Activated CD8-positive, alpha-beta T cell treated with anti-CD3 and anti-CD28 coated beads for 36 hours (primary cell): Measurements from ENCODE around the gene EDARADD. TPM values are rescaled to one million over a fixed set of nuclear protein-coding genes. Genes with fewer than 3 reads are reported as not detected.

ENCODE experiments used
- ATAC-seq: fragments of 200-7000 bp; cut with Tn5 transposase; one replicate; pipeline ENCODE4 v1.10.0; 2021; ENCODE audit warnings: mild to moderate bottlenecking, moderate library complexity
- CTCF ChIA-PET: fragments of 350-600 bp; sonication (Branson Sonifier 250); formaldehyde crosslinking; loops from one replicate; lab custom pipeline; 2021; ENCODE audit warnings: antibody characterized with exemption; lab: Charles Lee
- POLR2A ChIA-PET: fragments of 350-600 bp; sonication (Branson Sonifier 250); formaldehyde crosslinking; loops from one replicate; lab custom pipeline; 2021; ENCODE audit warnings: antibody characterized with exemption; lab: Charles Lee
- DNase-seq: peaks from one replicate; pipeline ENCODE4 v3.0.0-alpha.2; 2020
- H3K27ac Mint-ChIP-seq: one replicate; pipeline ENCODE4 v1.8.0; 2021; ENCODE audit warnings: mild to moderate bottlenecking, mixed read lengths
- H3K27me3 Mint-ChIP-seq: one replicate; pipeline ENCODE4 v1.8.0; 2021; ENCODE audit warnings: mixed read lengths
- H3K36me3 Mint-ChIP-seq: one replicate; pipeline ENCODE4 v1.8.0; 2021; ENCODE audit warnings: low read depth, mixed read lengths
- H3K4me1 Mint-ChIP-seq: one replicate; pipeline ENCODE4 v1.8.0; 2021; ENCODE audit warnings: low read depth, mixed read lengths
- H3K4me3 Mint-ChIP-seq: one replicate; pipeline ENCODE4 v1.8.0; 2021; ENCODE audit warnings: mild to moderate bottlenecking, moderate library complexity, mixed read lengths
- H3K9me3 Mint-ChIP-seq: one replicate; pipeline ENCODE4 v1.8.0; 2021; ENCODE audit warnings: mixed read lengths
- intact Hi-C: fragments of 100-400 bp; cut with micrococcal nuclease; formaldehyde crosslinking; loops from one replicate; pipeline ENCODE4 v1.10.0; 2022
- total RNA-seq, 2 experiments: library from RNA; stranded (reverse); gene quantifications; one replicate each; pipeline ENCODE4 v1.2.3, GENCODE V29; 2021
- TF ChIP-seq, protein P1 (sequence below): fragments of 200-600 bp; IDR thresholded peaks from one replicate; pipeline ENCODE4 v1.8.0; 2022; ENCODE audit warnings: antibody characterized with exemption, mild to moderate bottlenecking

Gene EDARADD
- total RNA-seq, 2 experiments from 2014 or later: 1.7 to 3.0 TPM

- CTCF ChIA-PET: no interaction called here
These were observed 120.8 kb downstream of the EDARADD start for GRCh38 chr1:236514703-236515442.

GRCh38 chr1:236515443-236515958 lies 121.4 kb downstream of the EDARADD start:
- Mint-ChIP-seq H3K27ac (no peak overlapping the region), H3K9me3 (no peaks in the 10 kb centered on the region), H3K36me3 (no peaks in the 10 kb centered on the region), H3K27me3 (no peaks in the 10 kb centered on the region), H3K4me3 (no peak overlapping the region), H3K4me1 (peaks cover 9% of the 10 kb centered on the region)
- intact Hi-C loops: no loop called here
- ATAC-seq: no peak
- TF ChIP-seq, protein P1, sequence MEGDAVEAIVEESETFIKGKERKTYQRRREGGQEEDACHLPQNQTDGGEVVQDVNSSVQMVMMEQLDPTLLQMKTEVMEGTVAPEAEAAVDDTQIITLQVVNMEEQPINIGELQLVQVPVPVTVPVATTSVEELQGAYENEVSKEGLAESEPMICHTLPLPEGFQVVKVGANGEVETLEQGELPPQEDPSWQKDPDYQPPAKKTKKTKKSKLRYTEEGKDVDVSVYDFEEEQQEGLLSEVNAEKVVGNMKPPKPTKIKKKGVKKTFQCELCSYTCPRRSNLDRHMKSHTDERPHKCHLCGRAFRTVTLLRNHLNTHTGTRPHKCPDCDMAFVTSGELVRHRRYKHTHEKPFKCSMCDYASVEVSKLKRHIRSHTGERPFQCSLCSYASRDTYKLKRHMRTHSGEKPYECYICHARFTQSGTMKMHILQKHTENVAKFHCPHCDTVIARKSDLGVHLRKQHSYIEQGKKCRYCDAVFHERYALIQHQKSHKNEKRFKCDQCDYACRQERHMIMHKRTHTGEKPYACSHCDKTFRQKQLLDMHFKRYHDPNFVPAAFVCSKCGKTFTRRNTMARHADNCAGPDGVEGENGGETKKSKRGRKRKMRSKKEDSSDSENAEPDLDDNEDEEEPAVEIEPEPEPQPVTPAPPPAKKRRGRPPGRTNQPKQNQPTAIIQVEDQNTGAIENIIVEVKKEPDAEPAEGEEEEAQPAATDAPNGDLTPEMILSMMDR: no peak
- DNase-seq: no peak
- ChIA-PET CTCF (no interaction called here), POLR2A (interaction anchor here (1.2 kb wide), 1 partner anchor 15 kb away, joined by 3 read pairs; no protein-coding TSS in a partner anchor)

More at GRCh38 chr1:236514703-236515442, 120.8 kb downstream of the EDARADD start:
- DNase-seq (no peak), ATAC-seq (no peak)
- no peaks in the 10 kb centered on the region for H3K36me3 Mint-ChIP-seq
- no peaks in the 10 kb centered on the region for H3K27me3 Mint-ChIP-seq
- no peaks in the 10 kb centered on the region for H3K9me3 Mint-ChIP-seq
- POLR2A ChIA-PET: interaction anchor here (1.2 kb wide), 1 partner anchor 15 kb away, joined by 3 read pairs; no protein-coding TSS in a partner anchor
- H3K4me3 Mint-ChIP-seq: no peak overlapping the region
- intact Hi-C loops: no loop called here
- TF ChIP-seq, protein P1: no peak
- peaks cover 9% of the 10 kb centered on the region for H3K4me1 Mint-ChIP-seq
- no peak overlapping the region for H3K27ac Mint-ChIP-seq

- ATAC-seq: peak; percentile 49
- Mint-ChIP-seq H3K27ac (peak overlapping the region; percentile 6), H3K27me3 (no peaks in the 10 kb centered on the region), H3K9me3 (no peaks in the 10 kb centered on the region), H3K4me3 (peak overlapping the region; percentile 22), H3K36me3 (no peaks in the 10 kb centered on the region), H3K4me1 (peaks cover 9% of the 10 kb centered on the region)
- POLR2A ChIA-PET: interaction anchor here (0.6 to 1.0 kb wide), 2 partner anchors 8 to 17 kb away, joined by 3 read pairs; no protein-coding TSS in a partner anchor
- CTCF ChIA-PET: interaction anchor here (0.6 to 0.8 kb wide), 2 partner anchors 14 kb away, joined by 3 read pairs; no protein-coding TSS in a partner anchor
- DNase-seq: no peak
- intact Hi-C loops: no loop called here
- TF ChIP-seq, protein P1: no peak
These were observed 123.0 kb downstream of the EDARADD start for GRCh38 chr1:236516929-236517704.

GRCh38 chr1:236518322-236518721 lies 124.2 kb downstream of the EDARADD start:
- no peaks in the 10 kb centered on the region for H3K9me3 Mint-ChIP-seq
- no peaks in the 10 kb centered on the region for H3K36me3 Mint-ChIP-seq
- POLR2A ChIA-PET: no interaction called here
- TF ChIP-seq, protein P1: no peak
- CTCF ChIA-PET: no interaction called here
- ATAC-seq (no peak), DNase-seq (no peak)
- no peak overlapping the region for H3K4me3 Mint-ChIP-seq
- H3K27me3 Mint-ChIP-seq: no peaks in the 10 kb centered on the region
- intact Hi-C loops: no loop called here
- H3K4me1 Mint-ChIP-seq: peaks cover 9% of the 10 kb centered on the region
- no peak overlapping the region for H3K27ac Mint-ChIP-seq
